SK-N-SH (cell line): ENCODE measurements around the gene RFX1. TPM values are rescaled to one million over a fixed set of nuclear protein-coding genes. Genes with fewer than 3 reads are reported as not detected.

Experiments used
- CTCF ChIA-PET: fragments of 300-600, 350-600 bp; formaldehyde crosslinking; extraction: SDS; loops from one replicate; lab custom pipeline; 2021; lab: Yijun Ruan, JAX
- POLR2A ChIA-PET: fragments of 350-600 bp; sonication (Branson Sonifier 250); formaldehyde crosslinking; extraction: SDS; loops from one replicate; lab custom pipeline; 2020; ENCODE audit warnings: antibody characterized with exemption, inconsistent platforms; lab: Yijun Ruan, JAX
- DNase-seq: peaks from one replicate; pipeline ENCODE4 v3.0.0; 2012
- H2AFZ ChIP-seq: fragments of 200-600 bp; sonication (generic); 2 replicates; pipeline ENCODE4 v1.8.1; 2016; ENCODE audit warnings: antibody characterized with exemption, mild to moderate bottlenecking, low read depth
- H3F3A ChIP-seq: fragments of 200-600 bp; sonication (generic); replicated peaks from 2 replicates; pipeline ENCODE3; 2016; ENCODE audit warnings: antibody characterized with exemption, mild to moderate bottlenecking; ENCODE audit not compliant: insufficient read depth
- H3K27ac ChIP-seq, 2 experiments: fragments of 200-500 bp in 1 of 2; fragments of 200-600 bp in 1 of 2; sonication (Bioruptor generic) in 1 of 2; sonication (generic), shearing (Covaris generic) in 1 of 2; 2 replicates each; pipeline versions ENCODE4 v1.5.1 to v1.6.1; 2014 to 2016; ENCODE audit warnings: low read depth in 2 of 2, inconsistent platforms in 1 of 2, low read length in 1 of 2, mild to moderate bottlenecking in 1 of 2, mixed read lengths in 1 of 2
- H3K27me3 ChIP-seq: fragments of 200-600 bp; sonication (generic), shearing (Covaris generic); 2 replicates; pipeline ENCODE4 v1.6.1; 2016; ENCODE audit warnings: mixed run types; ENCODE audit not compliant: insufficient read depth
- H3K36me3 ChIP-seq, 2 experiments: fragments of 200-500 bp in 1 of 2; fragments of 200-600 bp in 1 of 2; sonication (Bioruptor generic) in 1 of 2; sonication (generic) in 1 of 2; replicated peaks in 1 of 2; 2 replicates each; pipeline versions ENCODE3 to v1.5.1; 2014 to 2016; ENCODE audit warnings: low read length in 1 of 2, mild to moderate bottlenecking in 1 of 2; ENCODE audit not compliant: insufficient read depth in 2 of 2, control insufficient read depth in 1 of 2
- H3K4me1 ChIP-seq, 2 experiments: fragments of 200-500 bp in 1 of 2; fragments of 200-600 bp in 1 of 2; sonication (Bioruptor generic) in 1 of 2; sonication (generic), shearing (Covaris generic) in 1 of 2; 2 replicates each; pipeline versions ENCODE4 v1.5.1 to v1.6.1; 2014 to 2016; ENCODE audit warnings: low read depth in 1 of 2, low read length in 1 of 2, mixed run types in 1 of 2; ENCODE audit not compliant: insufficient read depth in 2 of 2, control insufficient read depth in 1 of 2
- H3K4me2 ChIP-seq: fragments of 200-600 bp; sonication (generic), shearing (Covaris generic); 2 replicates; pipeline ENCODE4 v1.6.1; 2017; ENCODE audit warnings: mixed run types
- H3K4me3 ChIP-seq, 2 experiments: fragments of 200-500 bp in 1 of 2; fragments of 200-600 bp in 1 of 2; sonication (Bioruptor generic) in 1 of 2; sonication (generic), shearing (Covaris generic) in 1 of 2; 2 replicates each; pipeline versions ENCODE4 v1.5.1 to v1.8.1; 2014 to 2016; ENCODE audit warnings: low read depth in 2 of 2, inconsistent platforms in 1 of 2, low read length in 1 of 2, mild to moderate bottlenecking in 1 of 2, mixed read lengths in 1 of 2, moderate library complexity in 1 of 2
- H3K79me2 ChIP-seq: fragments of 200-600 bp; sonication (generic); 2 replicates; pipeline ENCODE4 v1.8.1; 2017; ENCODE audit warnings: mild to moderate bottlenecking; ENCODE audit not compliant: insufficient read depth
- H3K9ac ChIP-seq: fragments of 200-600 bp; sonication (generic); 2 replicates; pipeline ENCODE4 v1.6.1; 2017; ENCODE audit warnings: mixed run types
- H3K9me2 ChIP-seq: fragments of 200-600 bp; sonication (generic); 2 replicates; pipeline ENCODE4 v1.6.1; 2017; ENCODE audit warnings: mixed run types
- H3K9me3 ChIP-seq: fragments of 200-600 bp; sonication (generic); 2 replicates; pipeline ENCODE4 v1.6.1; 2017; ENCODE audit warnings: mixed run types, mild to moderate bottlenecking, moderate library complexity
- H4K20me1 ChIP-seq: fragments of 200-600 bp; sonication (generic); 2 replicates; pipeline ENCODE4 v1.6.1; 2017; ENCODE audit warnings: mild to moderate bottlenecking, mixed run types; ENCODE audit not compliant: insufficient read depth
- ELF1 ChIP-seq: IDR thresholded peaks from 2 replicates; pipeline ENCODE4 v1.4.0; 2012
- EZH2phosphoT487 ChIP-seq: fragments of 200-600 bp; sonication (generic); IDR thresholded peaks from 2 replicates; pipeline ENCODE4 v1.6.1; 2017; ENCODE audit warnings: low read depth, mixed run types, mild to moderate bottlenecking, antibody characterized with exemption, moderate library complexity, borderline replicate concordance
- FOSL2 ChIP-seq: IDR thresholded peaks from 2 replicates; pipeline ENCODE4 v1.4.0; 2012; ENCODE audit warnings: low read depth, mild to moderate bottlenecking, moderate library complexity, borderline replicate concordance
- MEF2A ChIP-seq: IDR thresholded peaks from 2 replicates; pipeline ENCODE4 v1.4.0; 2012; ENCODE audit warnings: low read depth, borderline replicate concordance
- NFIC ChIP-seq: IDR thresholded peaks from 2 replicates; pipeline ENCODE4 v1.4.0; 2012; ENCODE audit warnings: borderline replicate concordance
- RXRA ChIP-seq: IDR thresholded peaks from 2 replicates; pipeline ENCODE4 v1.4.0; 2012; ENCODE audit warnings: low read depth, mild to moderate bottlenecking, borderline replicate concordance
- SMC3 ChIP-seq: IDR thresholded peaks from 2 replicates; pipeline ENCODE4 v1.6.1; 2012; ENCODE audit warnings: low read depth, low read length, improper control_type of control experiment
- TEAD4 ChIP-seq: IDR thresholded peaks from 2 replicates; pipeline ENCODE4 v1.4.0; 2012; ENCODE audit warnings: mild to moderate bottlenecking, borderline replicate concordance; ENCODE audit not compliant: insufficient read depth
- WGBS: methylation state at CpG from one replicate; pipeline ENCODE4 v1.1.6; 2017; ENCODE audit warnings: low lambda C conversion rate; 5-methylcytosine and 5-hydroxymethylcytosine counted together
- polyA plus RNA-seq, 3 experiments: library from polyadenylated mRNA; depleted of rRNA; stranded (reverse); fragments of >200 nt; gene quantifications; 2 replicates each; pipeline ENCODE4 v1.2.3, GENCODE V29; 2012
- TF ChIP-seq, protein P1 (sequence below): IDR thresholded peaks from 2 replicates; pipeline ENCODE4 v1.4.0; 2012; ENCODE audit warnings: low read depth, borderline replicate concordance
- TF ChIP-seq, protein P2 (sequence below): IDR thresholded peaks from 2 replicates; pipeline ENCODE4 v1.6.1; 2012; ENCODE audit warnings: mild to moderate bottlenecking, low read depth, low read length, moderate library complexity

RFX1 gene
- polyA plus RNA-seq, 1 of the 3 experiments (the other 2 are of a cell fraction), result 1.5 TPM

- DNase-seq, result no peak
- ChIA-PET CTCF (interaction anchor here (0.8 to 1.4 kb wide), 3 partner anchors 10 to 53 kb away, joined by 4 read pairs; partner anchors contain the start of gene IL27RA), POLR2A (no interaction called here)
- H3K4me2 ChIP-seq, result no peak overlapping the region
- 90% methylated on average over 9 of the region's 13 CpGs for WGBS
- H3K9me3 ChIP-seq, result peaks cover 10% of the 10 kb centered on the region; the same call in 1 of the 2 replicates
- TF ChIP-seq MEF2A, result no peak
- no peak for TF ChIP-seq SMC3
- TF ChIP-seq ELF1, result no peak
- TF ChIP-seq NFIC, result no peak
- TF ChIP-seq, protein P1, sequence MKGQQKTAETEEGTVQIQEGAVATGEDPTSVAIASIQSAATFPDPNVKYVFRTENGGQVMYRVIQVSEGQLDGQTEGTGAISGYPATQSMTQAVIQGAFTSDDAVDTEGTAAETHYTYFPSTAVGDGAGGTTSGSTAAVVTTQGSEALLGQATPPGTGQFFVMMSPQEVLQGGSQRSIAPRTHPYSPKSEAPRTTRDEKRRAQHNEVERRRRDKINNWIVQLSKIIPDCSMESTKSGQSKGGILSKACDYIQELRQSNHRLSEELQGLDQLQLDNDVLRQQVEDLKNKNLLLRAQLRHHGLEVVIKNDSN, result no peak
- no peak for TF ChIP-seq EZH2phosphoT487
- TF ChIP-seq, protein P2, sequence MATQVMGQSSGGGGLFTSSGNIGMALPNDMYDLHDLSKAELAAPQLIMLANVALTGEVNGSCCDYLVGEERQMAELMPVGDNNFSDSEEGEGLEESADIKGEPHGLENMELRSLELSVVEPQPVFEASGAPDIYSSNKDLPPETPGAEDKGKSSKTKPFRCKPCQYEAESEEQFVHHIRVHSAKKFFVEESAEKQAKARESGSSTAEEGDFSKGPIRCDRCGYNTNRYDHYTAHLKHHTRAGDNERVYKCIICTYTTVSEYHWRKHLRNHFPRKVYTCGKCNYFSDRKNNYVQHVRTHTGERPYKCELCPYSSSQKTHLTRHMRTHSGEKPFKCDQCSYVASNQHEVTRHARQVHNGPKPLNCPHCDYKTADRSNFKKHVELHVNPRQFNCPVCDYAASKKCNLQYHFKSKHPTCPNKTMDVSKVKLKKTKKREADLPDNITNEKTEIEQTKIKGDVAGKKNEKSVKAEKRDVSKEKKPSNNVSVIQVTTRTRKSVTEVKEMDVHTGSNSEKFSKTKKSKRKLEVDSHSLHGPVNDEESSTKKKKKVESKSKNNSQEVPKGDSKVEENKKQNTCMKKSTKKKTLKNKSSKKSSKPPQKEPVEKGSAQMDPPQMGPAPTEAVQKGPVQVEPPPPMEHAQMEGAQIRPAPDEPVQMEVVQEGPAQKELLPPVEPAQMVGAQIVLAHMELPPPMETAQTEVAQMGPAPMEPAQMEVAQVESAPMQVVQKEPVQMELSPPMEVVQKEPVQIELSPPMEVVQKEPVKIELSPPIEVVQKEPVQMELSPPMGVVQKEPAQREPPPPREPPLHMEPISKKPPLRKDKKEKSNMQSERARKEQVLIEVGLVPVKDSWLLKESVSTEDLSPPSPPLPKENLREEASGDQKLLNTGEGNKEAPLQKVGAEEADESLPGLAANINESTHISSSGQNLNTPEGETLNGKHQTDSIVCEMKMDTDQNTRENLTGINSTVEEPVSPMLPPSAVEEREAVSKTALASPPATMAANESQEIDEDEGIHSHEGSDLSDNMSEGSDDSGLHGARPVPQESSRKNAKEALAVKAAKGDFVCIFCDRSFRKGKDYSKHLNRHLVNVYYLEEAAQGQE, result no peak
- TF ChIP-seq FOSL2, result no peak
- TF ChIP-seq RXRA, result no peak
- TF ChIP-seq TEAD4, result no peak
- H4K20me1 ChIP-seq, result no peaks in the 10 kb centered on the region
- no peaks in the 10 kb centered on the region for H3K9me2 ChIP-seq
- H3K36me3 ChIP-seq, result peaks cover 0 to 14% of the 10 kb centered on the region in 2 experiments
- H3K27ac ChIP-seq, result peak overlapping the region in 1 of 2 experiments; percentile 18; a peak in 1 of 4 replicates
- peaks cover 6% of the 10 kb centered on the region; the same call in 1 of the 2 replicates for H3K79me2 ChIP-seq
- H3F3A ChIP-seq, result no peaks in the 10 kb centered on the region
- peaks cover 0 to 11% of the 10 kb centered on the region in 2 experiments; a peak in 1 of 4 replicates for H3K4me1 ChIP-seq
- H3K27me3 ChIP-seq, result no peaks in the 10 kb centered on the region
- H3K9ac ChIP-seq, result no peak overlapping the region
- H3K4me3 ChIP-seq, result no peak overlapping the region
- no peak overlapping the region for H2AFZ ChIP-seq
Measured at GRCh38 chr19:13995017-13995728, 10.9 kb downstream of the RFX1 start.
